K562 (cell line): ENCODE data around the gene RCC1. TPM values are rescaled to one million over a fixed set of nuclear protein-coding genes. Genes with fewer than 3 reads are reported as not detected.

Experiments used
- ADNP ChIP-seq: fragments of 200-800 bp; sonication (Bioruptor generic); IDR thresholded peaks from 2 replicates; pipeline ENCODE4 v1.6.1; 2016; ENCODE audit warnings: missing genetic modification characterization, missing compliant biosample characterization
- AFF4 ChIP-seq: sonication (generic); formaldehyde crosslinking; IDR thresholded peaks from 2 replicates; pipeline ENCODE4 v1.8.0; 2023; ENCODE audit warnings: mild to moderate bottlenecking, missing genetic modification reagents
- BACH1 ChIP-seq: fragments of 200-800 bp; sonication (Bioruptor generic); IDR thresholded peaks from 2 replicates; pipeline ENCODE4 v1.6.1; 2016; ENCODE audit warnings: missing genetic modification characterization, missing compliant biosample characterization
- BRF1 ChIP-seq: IDR thresholded peaks from 3 replicates; pipeline ENCODE4 v1.6.1; 2011; ENCODE audit warnings: borderline replicate concordance, mild to moderate bottlenecking; ENCODE audit not compliant: insufficient read length; ENCODE audit errors: extremely low read depth
- CBFA2T3 ChIP-seq: fragments of 450-650 bp; IDR thresholded peaks from 2 replicates; pipeline ENCODE4 v1.6.1; 2017
- CCNT2 ChIP-seq: IDR thresholded peaks from 2 replicates; pipeline ENCODE4 v1.6.1; 2011; ENCODE audit warnings: borderline replicate concordance, low read depth, mild to moderate bottlenecking, moderate library complexity, mixed read lengths, low read length; ENCODE audit not compliant: insufficient read length; ENCODE audit errors: extremely low read depth
- CREM ChIP-seq: IDR thresholded peaks from 2 replicates; pipeline ENCODE4 v1.6.1; 2014; ENCODE audit warnings: antibody characterized with exemption, low read depth
- CSDE1 ChIP-seq, 2 experiments: fragments of 450-650 bp; IDR thresholded peaks; 2 replicates each; pipeline ENCODE4 v1.6.1; 2016; ENCODE audit warnings: mild to moderate bottlenecking in 1 of 2
- ELK3 ChIP-seq: fragments of 450-650 bp; formaldehyde crosslinking; IDR thresholded peaks from 2 replicates; pipeline ENCODE4 v1.4.0; 2020; ENCODE audit warnings: mild to moderate bottlenecking
- GABPA ChIP-seq: fragments of 200-800 bp; sonication (Bioruptor generic); conservative IDR thresholded peaks from 2 replicates; pipeline ENCODE4 v1.6.1; 2016; ENCODE audit warnings: low read depth, missing genetic modification characterization, missing compliant biosample characterization
- GTF2E2 ChIP-seq: fragments of 200-800 bp; sonication (Bioruptor generic); IDR thresholded peaks from 2 replicates; pipeline ENCODE4 v1.6.1; 2016; ENCODE audit warnings: missing genetic modification characterization, missing compliant biosample characterization
- HNRNPLL ChIP-seq: fragments of 200-400 bp; formaldehyde crosslinking; IDR thresholded peaks from 2 replicates; pipeline ENCODE4 v1.6.1; 2017; ENCODE audit warnings: low read length, low read depth, mild to moderate bottlenecking; ENCODE audit not compliant: poor library complexity, severe bottlenecking
- KDM5B ChIP-seq: fragments of 200-600 bp; sonication (generic); IDR thresholded peaks from 2 replicates; pipeline ENCODE4 v1.6.1; 2012; ENCODE audit warnings: low read depth, mild to moderate bottlenecking, moderate library complexity, low read length, control low read depth, inconsistent platforms; ENCODE audit not compliant: insufficient replicate concordance
- THAP12 ChIP-seq: fragments of 250-450 bp; sonication (Bioruptor Pico); IDR thresholded peaks from 2 replicates; pipeline ENCODE4 v1.9.0; 2021; ENCODE audit warnings: mild to moderate bottlenecking, inconsistent platforms
- ZNF124 ChIP-seq: sonication (generic); formaldehyde crosslinking; IDR thresholded peaks from 2 replicates; pipeline ENCODE4 v1.8.1; 2022; ENCODE audit warnings: missing genetic modification reagents
- ZNF444 ChIP-seq: fragments of 250-450 bp; sonication (Bioruptor Pico); IDR thresholded peaks from 2 replicates; pipeline ENCODE4 v1.4.0; 2020; ENCODE audit warnings: mild to moderate bottlenecking, moderate library complexity
- ZNF589 ChIP-seq: fragments of 200-800 bp; sonication (Bioruptor generic); IDR thresholded peaks from 2 replicates; pipeline ENCODE4 v1.6.1; 2016; ENCODE audit warnings: low read depth, missing genetic modification characterization, missing compliant biosample characterization
- ZNF778 ChIP-seq: fragments of 450-650 bp; formaldehyde crosslinking; IDR thresholded peaks from 2 replicates; pipeline ENCODE4 v1.4.0; 2020; ENCODE audit warnings: mild to moderate bottlenecking, moderate library complexity
- polyA plus RNA-seq, 8 experiments: library from polyadenylated mRNA; depleted of rRNA in 4 of 8; stranded (reverse) in 5 of 8; unstranded in 3 of 8; fragments of >200 nt; fragmentation: Nextera tagmentation in 2 of 8; fragmentation: Illumina TruSeq in 1 of 8; extraction: Ambion mirVana in 2 of 8; extraction: Trizol in 1 of 8; gene quantifications; 2 replicates each; pipeline versions ENCODE4 v1.2.1 to v1.2.3, GENCODE V29; 2011 to 2014; ENCODE audit warnings: inconsistent platforms in 1 of 8, missing spikeins in 1 of 8
- total RNA-seq, 7 experiments: library from RNA; depleted of rRNA in 6 of 7; stranded (reverse); fragments of >200 nt in 6 of 7; fragmentation: Illumina TruSeq in 2 of 7; extraction: Trizol in 2 of 7; gene quantifications; 2 replicates each; pipeline versions ENCODE4 v1.2.1 to v1.2.3, GENCODE V29; 2011 to 2021; ENCODE audit warnings: low replicate concordance in 1 of 7
- TF ChIP-seq, protein P1 (sequence below): fragments of 450-650 bp; formaldehyde crosslinking; conservative IDR thresholded peaks from 2 replicates; pipeline ENCODE4 v1.4.0; 2022; ENCODE audit warnings: mild to moderate bottlenecking, missing genetic modification characterization

The RCC1 gene
- total and polyA plus RNA-seq, 9 of the 15 experiments (the other 6 are each of a cell fraction or from before 2014, with no cell fraction given): 16.4 to 202 (median 107) TPM

DNA sequence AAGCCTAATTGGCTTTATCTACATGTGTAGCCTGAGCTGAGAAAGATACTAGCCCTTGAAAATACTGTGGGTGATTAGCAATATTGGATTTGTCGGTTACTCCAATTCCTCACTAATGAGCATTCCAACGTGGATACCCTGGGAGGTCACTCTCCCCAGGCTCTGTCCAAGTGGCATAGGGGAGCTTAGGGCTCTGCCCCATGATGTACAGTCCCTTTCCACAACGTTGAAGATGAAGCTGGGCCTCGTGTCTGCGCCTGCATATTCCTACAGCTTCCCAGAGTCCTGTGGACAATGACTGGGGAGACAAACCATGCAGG is 2.6 kb downstream of the RCC1 start (continued):
- TF ChIP-seq BACH1 (tag) (no peak), CREM (no peak), KDM5B (no peak), BRF1 (no peak), AFF4 (no peak), ZNF589 (CRISPR knock-in tag) (no peak), GABPA (no peak), CSDE1 (IDR thresholded peaks at IDR 0.05) (no peak), HNRNPLL (no peak), CBFA2T3 (no peak), ADNP (no peak), GTF2E2 (no peak), ZNF778 (CRISPR knock-in tag) (no peak), CCNT2 (no peak), THAP12 (no peak), ZNF444 (CRISPR knock-in tag) (no peak), ELK3 (CRISPR knock-in tag) (no peak), ZNF124 (CRISPR knock-in tag) (no peak)
- TF ChIP-seq, protein P1, sequence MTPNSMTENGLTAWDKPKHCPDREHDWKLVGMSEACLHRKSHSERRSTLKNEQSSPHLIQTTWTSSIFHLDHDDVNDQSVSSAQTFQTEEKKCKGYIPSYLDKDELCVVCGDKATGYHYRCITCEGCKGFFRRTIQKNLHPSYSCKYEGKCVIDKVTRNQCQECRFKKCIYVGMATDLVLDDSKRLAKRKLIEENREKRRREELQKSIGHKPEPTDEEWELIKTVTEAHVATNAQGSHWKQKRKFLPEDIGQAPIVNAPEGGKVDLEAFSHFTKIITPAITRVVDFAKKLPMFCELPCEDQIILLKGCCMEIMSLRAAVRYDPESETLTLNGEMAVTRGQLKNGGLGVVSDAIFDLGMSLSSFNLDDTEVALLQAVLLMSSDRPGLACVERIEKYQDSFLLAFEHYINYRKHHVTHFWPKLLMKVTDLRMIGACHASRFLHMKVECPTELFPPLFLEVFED (CRISPR knock-in tag): 0 out of 2 replicates have a peak, but pooled peaks have one; percentile 54
